OCI-M1 (cell line): Measurements from ENCODE around the gene ITGA2B.
A peak's percentile ranks its signal among the peaks of the same experiment; 100 is the strongest.
"Not testable (repeated sequence)": the region's sequence is repeated elsewhere in the genome, so short reads cannot be mapped to it uniquely, and the experiment has no call there.

ENCODE experiments used
- DNase-seq: peaks from one replicate; lab custom pipeline; 2025; lab: John Stamatoyannopoulos, UW

Gene ITGA2B

GRCh38 chr17:44389281-44389680 is at the start of gene ITGA2B:
Gene ITGA2B, minus strand, starts transcription at chr17:44389649. Its CDS starts 176 bp downstream, at chr17:44389473.
- DNase-seq, result no peak

- DNase-seq, result no peak
Observed at GRCh38 chr17:44439168-44439567, 49.7 kb upstream of the ITGA2B start.

- no peak for DNase-seq
Observed at GRCh38 chr17:44438636-44439035, 49.2 kb upstream of the ITGA2B start.

GRCh38 chr17:44436336-44436735 is 46.9 kb upstream of the ITGA2B start:
- DNase-seq, result no peak

GRCh38 chr17:44432254-44433157 is 43.1 kb upstream of the ITGA2B start:
- no peak for DNase-seq

GRCh38 chr17:44424828-44425461 is 35.5 kb upstream of the ITGA2B start:
- no peak for DNase-seq

- DNase-seq, result no peak
Observed at GRCh38 chr17:44417553-44417952, 28.1 kb upstream of the ITGA2B start.

GRCh38 chr17:44416558-44417289 is 27.3 kb upstream of the ITGA2B start:
- DNase-seq, result no peak

- no peak for DNase-seq
Observed at GRCh38 chr17:44414394-44415155, 25.1 kb upstream of the ITGA2B start.

GRCh38 chr17:44409309-44410028 is 20.0 kb upstream of the ITGA2B start:
- DNase-seq, result no peak

- no peak for DNase-seq
Observed at GRCh38 chr17:44408786-44409185, 19.3 kb upstream of the ITGA2B start.

GRCh38 chr17:44402564-44403172 is 13.2 kb upstream of the ITGA2B start:
- DNase-seq, result no peak

GRCh38 chr17:44400226-44400847 is 10.9 kb upstream of the ITGA2B start:
- peak; percentile 42 for DNase-seq

- DNase-seq, result no peak
Observed at GRCh38 chr17:44398692-44399691, 9.5 kb upstream of the ITGA2B start.

GRCh38 chr17:44397479-44398440 is 8.3 kb upstream of the ITGA2B start:
- DNase-seq, result no peak

- DNase-seq, result no peak
Observed at GRCh38 chr17:44396946-44397345, 7.5 kb upstream of the ITGA2B start.

GRCh38 chr17:44394833-44395232 is 5.4 kb upstream of the ITGA2B start:
- DNase-seq, result no peak

- not testable (repeated sequence) for DNase-seq
Observed at GRCh38 chr17:44394112-44394511, 4.7 kb upstream of the ITGA2B start.
